ENCODE results near the gene ACTA2.
"Not testable (repeated sequence)": the region's sequence is repeated elsewhere in the genome, so short reads cannot be mapped to it uniquely, and the experiment has no call there.

The ACTA2 gene

GRCh38 chr10:88933564-88933963, 19.0 kb downstream of the ACTA2 start:
- TF ChIP-seq CTCF (IDR thresholded peaks at IDR 0.05) (no peak), ZFX (IDR thresholded peaks at IDR 0.05; ENCODE audit: borderline replicate concordance) (no peak)
- H3K27ac ChIP-seq = no peak overlapping the region

GRCh38 chr10:88932539-88933256, 19.9 kb downstream of the ACTA2 start:
- TF ChIP-seq CTCF (IDR thresholded peaks at IDR 0.05) (peak; percentile 88), ZFX (IDR thresholded peaks at IDR 0.05; ENCODE audit: borderline replicate concordance) (no peak)
- H3K27ac ChIP-seq = no peak overlapping the region

- H3K27ac ChIP-seq = not testable (repeated sequence)
Observed at GRCh38 chr10:88932029-88932428, 20.5 kb downstream of the ACTA2 start.

GRCh38 chr10:88931548-88931947, 21.0 kb downstream of the ACTA2 start:
- TF ChIP-seq CTCF (IDR thresholded peaks at IDR 0.05) (no peak), ZFX (IDR thresholded peaks at IDR 0.05; ENCODE audit: borderline replicate concordance) (no peak)

GRCh38 chr10:88928254-88928653, 24.3 kb downstream of the ACTA2 start:
- TF ChIP-seq ZFX (IDR thresholded peaks at IDR 0.05; ENCODE audit: borderline replicate concordance) = no peak
- no peak for TF ChIP-seq CTCF (IDR thresholded peaks at IDR 0.05)
- H3K27ac ChIP-seq = no peak overlapping the region

More at GRCh38 chr10:88931548-88931947, 21.0 kb downstream of the ACTA2 start:
- H3K27ac ChIP-seq = no peak overlapping the region

GRCh38 chr10:88927416-88927690, 25.2 kb downstream of the ACTA2 start:
- TF ChIP-seq ZFX (IDR thresholded peaks at IDR 0.05; ENCODE audit: borderline replicate concordance) = no peak
- TF ChIP-seq CTCF (IDR thresholded peaks at IDR 0.05) = no peak
- H3K27ac ChIP-seq = no peak overlapping the region

- H3K27ac ChIP-seq = peak overlapping the region; percentile 6; the same call in 1 of the 2 replicates
- TF ChIP-seq CTCF (IDR thresholded peaks at IDR 0.05) = no peak
- TF ChIP-seq ZFX (IDR thresholded peaks at IDR 0.05; ENCODE audit: borderline replicate concordance) = no peak
Observed at GRCh38 chr10:88926566-88927415, 25.8 kb downstream of the ACTA2 start.
